IMR-90 (cell line): Measurements from ENCODE around the gene GOLT1B. TPM values are rescaled to one million over a fixed set of nuclear protein-coding genes. Genes with fewer than 3 reads are reported as not detected.

ENCODE experiments used
- ATAC-seq: fragments of 200-7000 bp; cut with Tn5 transposase; 2 replicates; pipeline ENCODE4 v1.9.1; 2020; ENCODE audit warnings: low read depth, mild to moderate bottlenecking, moderate library complexity
- BruUV-seq: library from RNA; stranded (reverse); fragments of 400-500 nt; replicated peaks from 2 replicates; lab custom pipeline; 2021; lab: Mats Ljungman, UMichigan
- CTCF ChIA-PET: fragments of 300-600 bp; formaldehyde crosslinking; extraction: SDS; loops from one replicate; lab custom pipeline; 2021; ENCODE audit warnings: antibody characterized with exemption; lab: Yijun Ruan, JAX
- POLR2A ChIA-PET: fragments of 300-600 bp; sonication (Branson Sonifier 250); formaldehyde crosslinking; loops from one replicate; lab custom pipeline; 2022; ENCODE audit warnings: antibody characterized with exemption; ENCODE audit not compliant: unreplicated experiment; lab: Charles Lee
- DNase-seq: peaks from one replicate; pipeline ENCODE4 v3.0.0; 2013
- H2AFZ ChIP-seq: replicated peaks from 2 replicates; pipeline ENCODE3; 2013; ENCODE audit warnings: low read length, mild to moderate bottlenecking; ENCODE audit not compliant: poor library complexity
- H2AK5ac ChIP-seq: 2 replicates; pipeline ENCODE4 v1.6.1; 2013; ENCODE audit warnings: low read depth, low read length, inconsistent platforms
- H2AK9ac ChIP-seq: replicated peaks from 2 replicates; pipeline ENCODE3; 2013; ENCODE audit warnings: mild to moderate bottlenecking, low read depth, low read length, moderate library complexity; ENCODE audit not compliant: poor library complexity
- H2BK120ac ChIP-seq: 2 replicates; pipeline ENCODE4 v1.6.1; 2013; ENCODE audit warnings: low read depth, low read length, inconsistent platforms
- H2BK15ac ChIP-seq: 3 replicates; pipeline ENCODE4 v1.6.1; 2013; ENCODE audit warnings: low read depth, low read length, inconsistent platforms
- H2BK20ac ChIP-seq: 2 replicates; pipeline ENCODE4 v1.6.1; 2013; ENCODE audit warnings: low read depth, mild to moderate bottlenecking, inconsistent platforms, low read length, moderate library complexity
- H2BK5ac ChIP-seq: 2 replicates; pipeline ENCODE4 v1.6.1; 2013; ENCODE audit warnings: mild to moderate bottlenecking, low read depth, low read length, inconsistent platforms; ENCODE audit not compliant: poor library complexity, severe bottlenecking
- H3K14ac ChIP-seq: replicated peaks from 2 replicates; pipeline ENCODE4 v1.6.1; 2013; ENCODE audit warnings: low read depth, low read length, inconsistent platforms
- H3K18ac ChIP-seq: 2 replicates; pipeline ENCODE4 v1.6.1; 2013; ENCODE audit warnings: low read depth, low read length, control low read depth
- H3K23ac ChIP-seq: 2 replicates; pipeline ENCODE4 v1.6.1; 2013; ENCODE audit warnings: low read depth, low read length, inconsistent platforms
- H3K27ac ChIP-seq: 2 replicates; pipeline ENCODE4 v1.5.1; 2013; ENCODE audit warnings: mild to moderate bottlenecking, control low read depth, low read length; ENCODE audit not compliant: insufficient read depth
- H3K27me3 ChIP-seq: 2 replicates; pipeline ENCODE4 v1.6.1; 2013; ENCODE audit warnings: low read length; ENCODE audit not compliant: control insufficient read depth, insufficient read depth
- H3K36me3 ChIP-seq: 2 replicates; pipeline ENCODE4 v1.6.1; 2013; ENCODE audit warnings: low read length, mixed read lengths; ENCODE audit not compliant: control insufficient read depth, insufficient read depth
- H3K4ac ChIP-seq: 2 replicates; pipeline ENCODE4 v1.6.1; 2013; ENCODE audit warnings: low read depth, low read length, inconsistent platforms
- H3K4me1 ChIP-seq: 2 replicates; pipeline ENCODE4 v1.6.1; 2013; ENCODE audit warnings: low read length, mixed read lengths; ENCODE audit not compliant: control insufficient read depth, insufficient read depth
- H3K4me2 ChIP-seq: 2 replicates; pipeline ENCODE4 v1.6.1; 2013; ENCODE audit warnings: low read depth, mild to moderate bottlenecking, control low read depth, low read length, moderate library complexity
- H3K4me3 ChIP-seq: 2 replicates; pipeline ENCODE4 v1.5.1; 2013; ENCODE audit warnings: low read depth, mild to moderate bottlenecking, control low read depth, low read length, moderate library complexity; ENCODE audit not compliant: insufficient read depth
- H3K56ac ChIP-seq: 2 replicates; pipeline ENCODE4 v1.6.1; 2013; ENCODE audit warnings: low read length, inconsistent platforms; ENCODE audit not compliant: insufficient read depth; ENCODE audit errors: extremely low read depth
- H3K79me1 ChIP-seq, 2 experiments: 2 replicates each; pipeline ENCODE4 v1.6.1; 2013; ENCODE audit warnings: low read length in 2 of 2, inconsistent platforms in 1 of 2, low read depth in 1 of 2
- H3K9ac ChIP-seq: 2 replicates; pipeline ENCODE4 v1.6.1; 2013; ENCODE audit warnings: low read depth, low read length, control low read depth
- H3K9me1 ChIP-seq: 2 replicates; pipeline ENCODE4 v1.6.1; 2013; ENCODE audit warnings: low read length, inconsistent platforms; ENCODE audit not compliant: insufficient read depth
- H3K9me3 ChIP-seq: 2 replicates; pipeline ENCODE4 v1.6.1; 2013; ENCODE audit warnings: low read length; ENCODE audit not compliant: control insufficient read depth, insufficient read depth
- H4K20me1 ChIP-seq: 2 replicates; pipeline ENCODE4 v1.6.1; 2013; ENCODE audit warnings: low read length, inconsistent platforms; ENCODE audit not compliant: insufficient read depth
- H4K5ac ChIP-seq: 2 replicates; pipeline ENCODE4 v1.6.1; 2013; ENCODE audit warnings: mild to moderate bottlenecking, low read depth, low read length, control low read depth
- H4K8ac ChIP-seq, 2 experiments: 2 replicates each; pipeline ENCODE4 v1.6.1; 2013; ENCODE audit warnings: low read depth in 2 of 2, low read length in 2 of 2, control low read depth in 1 of 2, inconsistent platforms in 1 of 2
- H4K91ac ChIP-seq: 2 replicates; pipeline ENCODE4 v1.6.1; 2013; ENCODE audit warnings: low read depth, low read length, inconsistent platforms; ENCODE audit not compliant: insufficient read depth
- CEBPB ChIP-seq: IDR thresholded peaks from 2 replicates; pipeline ENCODE4 v1.6.1; 2012; ENCODE audit warnings: low read depth, low read length, improper control_type of control experiment
- CHD1 ChIP-seq: IDR thresholded peaks from 2 replicates; pipeline ENCODE4 v1.6.1; 2012; ENCODE audit warnings: low read depth, low read length, improper control_type of control experiment
- CTCF ChIP-seq: conservative IDR thresholded peaks from 2 replicates; pipeline ENCODE4 v1.5.1; 2012; ENCODE audit warnings: mild to moderate bottlenecking, low read depth, low read length, improper control_type of control experiment
- MAFK ChIP-seq: IDR thresholded peaks from 2 replicates; pipeline ENCODE4 v1.6.1; 2012; ENCODE audit warnings: low read depth, low read length, improper control_type of control experiment
- MAZ ChIP-seq: IDR thresholded peaks from 2 replicates; pipeline ENCODE4 v1.6.1; 2012; ENCODE audit warnings: low read depth, mild to moderate bottlenecking, low read length, improper control_type of control experiment, moderate library complexity, borderline replicate concordance
- MXI1 ChIP-seq: IDR thresholded peaks from 2 replicates; pipeline ENCODE4 v1.6.1; 2012; ENCODE audit warnings: low read depth, mild to moderate bottlenecking, low read length, moderate library complexity, borderline replicate concordance
- RCOR1 ChIP-seq: IDR thresholded peaks from 2 replicates; pipeline ENCODE4 v1.6.1; 2012; ENCODE audit warnings: mild to moderate bottlenecking, low read length, improper control_type of control experiment; ENCODE audit not compliant: insufficient replicate concordance
- SMC3 ChIP-seq: fragments of 150-350 bp; IDR thresholded peaks from 2 replicates; pipeline ENCODE4 v1.6.1; 2016; ENCODE audit warnings: low read depth, mild to moderate bottlenecking, antibody characterized with exemption, low read length, moderate library complexity
- WGBS, 2 experiments: methylation state at CpG; one replicate each; pipeline versions ENCODE4 v1.1.5 to v1.1.7; 2013; ENCODE audit warnings: missing lambda C conversion rate in 2 of 2; ENCODE audit not compliant: insufficient read length in 1 of 2; ENCODE audit errors: extremely low coverage in 2 of 2; 5-methylcytosine and 5-hydroxymethylcytosine counted together
- dilution Hi-C: fragments of 300-500 bp; cut with HindIII; formaldehyde crosslinking; loops from one replicate; pipeline ENCODE4 v1.14.3; 2018; ENCODE audit warnings: low sequenced_read_pairs; ENCODE audit not compliant: unreplicated experiment
- in situ Hi-C: fragments of 300-500 bp; cut with MboI; formaldehyde crosslinking; loops from 3 replicates; pipeline ENCODE4 v1.14.3; 2019; ENCODE audit warnings: low sequenced_read_pairs, inconsistent platforms, mixed read lengths
- intact Hi-C: fragments of 100-400 bp; cut with micrococcal nuclease; formaldehyde crosslinking; loops from 2 replicates; pipeline ENCODE4 v1.10.0; 2022
- polyA plus RNA-seq, 3 experiments: library from polyadenylated mRNA; depleted of rRNA; stranded (reverse); fragments of >200 nt; gene quantifications; 2 replicates each; pipeline ENCODE4 v1.2.3, GENCODE V29; 2012; ENCODE audit warnings: low replicate concordance in 1 of 3
- total RNA-seq: library from RNA; depleted of rRNA; stranded (reverse); fragments of >200 nt; gene quantifications from 2 replicates; pipeline ENCODE4 v1.2.3, GENCODE V29; 2012

GOLT1B gene
- total and polyA plus RNA-seq, 2 of the 4 experiments (the other 2 are of a cell fraction), result 27.2 to 50.5 TPM

- no peaks in the 10 kb centered on the region for H3K9me3 ChIP-seq
- intact Hi-C loops (no loop called here), dilution Hi-C loops (no loop called here), in situ Hi-C loops (no loop called here)
- H3K23ac ChIP-seq, result no peak overlapping the region
- no peak overlapping the region for H2AFZ ChIP-seq
- TF ChIP-seq CTCF (no peak), CEBPB (no peak), RCOR1 (no peak), MXI1 (no peak), MAZ (no peak), CHD1 (no peak), MAFK (no peak), SMC3 (no peak)
- no peak overlapping the region for H3K4me2 ChIP-seq
- H3K4ac ChIP-seq, result no peak overlapping the region
- H3K56ac ChIP-seq, result no peak overlapping the region
- no peak overlapping the region for H2AK5ac ChIP-seq
- H3K9ac ChIP-seq, result no peak overlapping the region
- no peak overlapping the region for H3K14ac ChIP-seq
- DNase-seq (no peak), ATAC-seq (no peak)
- H2BK20ac ChIP-seq, result no peak overlapping the region
- H2BK15ac ChIP-seq, result no peak overlapping the region
- H3K36me3 ChIP-seq, result peaks cover 24% of the 10 kb centered on the region
- no peak overlapping the region for H2BK5ac ChIP-seq
- no TSS peak for BruUV-seq
- POLR2A ChIA-PET, result no interaction called here
- no peaks in the 10 kb centered on the region for H3K9me1 ChIP-seq
- WGBS, 2 experiments, result no CpG with 5 or more reads among the region's 3 CpGs
- no peak overlapping the region for H4K5ac ChIP-seq
- H3K18ac ChIP-seq, result no peak overlapping the region
- H4K91ac ChIP-seq, result no peak overlapping the region
- peaks cover 4 to 10% of the 10 kb centered on the region in 2 experiments; a peak in 1 of 4 replicates for H3K79me1 ChIP-seq
- H3K27ac ChIP-seq, result no peak overlapping the region
- no peak overlapping the region for H2AK9ac ChIP-seq
- no peaks in the 10 kb centered on the region for H3K4me1 ChIP-seq
- no peak overlapping the region for H3K4me3 ChIP-seq
- no peaks in the 10 kb centered on the region; the same call in 1 of the 2 replicates for H4K20me1 ChIP-seq
- no peaks in the 10 kb centered on the region for H3K27me3 ChIP-seq
- no peak overlapping the region for H4K8ac ChIP-seq
- CTCF ChIA-PET, result no interaction called here
- no peak overlapping the region for H2BK120ac ChIP-seq
Measured at GRCh38 chr12:21483531-21483930, 18.1 kb upstream of the GOLT1B start.
